Activated CD4-positive, alpha-beta T cell treated with anti-CD3 and anti-CD28 coated beads for 36 hours (primary cell): ENCODE measurements around the gene CPED1. TPM values are rescaled to one million over a fixed set of nuclear protein-coding genes. Genes with fewer than 3 reads are reported as not detected.
A peak's percentile ranks its signal among the peaks of the same experiment; 100 is the strongest.

Experiments used
- ATAC-seq: fragments of 200-7000 bp; cut with Tn5 transposase; one replicate; pipeline ENCODE4 v1.10.0; 2021; ENCODE audit warnings: mild to moderate bottlenecking, moderate library complexity
- CTCF ChIA-PET: fragments of 350-600 bp; sonication (Branson Sonifier 250); formaldehyde crosslinking; loops from one replicate; lab custom pipeline; 2021; ENCODE audit warnings: antibody characterized with exemption; lab: Charles Lee
- POLR2A ChIA-PET: fragments of 350-600 bp; sonication (Branson Sonifier 250); formaldehyde crosslinking; loops from one replicate; lab custom pipeline; 2021; ENCODE audit warnings: antibody characterized with exemption, inconsistent platforms; lab: Charles Lee
- DNase-seq: peaks from one replicate; pipeline ENCODE4 v3.0.0-alpha.2; 2020
- H3K27ac Mint-ChIP-seq: one replicate; pipeline ENCODE4 v1.8.0; 2021; ENCODE audit warnings: mixed read lengths
- H3K27me3 Mint-ChIP-seq: one replicate; pipeline ENCODE4 v1.8.0; 2021; ENCODE audit warnings: mixed read lengths
- H3K36me3 Mint-ChIP-seq: one replicate; pipeline ENCODE4 v1.8.0; 2021; ENCODE audit warnings: low read depth, mixed read lengths
- H3K4me1 Mint-ChIP-seq: one replicate; pipeline ENCODE4 v1.8.0; 2021; ENCODE audit warnings: mixed read lengths
- H3K4me3 Mint-ChIP-seq: one replicate; pipeline ENCODE4 v1.8.0; 2021; ENCODE audit warnings: mild to moderate bottlenecking, moderate library complexity, mixed read lengths
- H3K9me3 Mint-ChIP-seq: one replicate; pipeline ENCODE4 v1.8.0; 2021; ENCODE audit warnings: low read depth, mixed read lengths
- intact Hi-C, 2 experiments: fragments of 100-400 bp; cut with DNase I in 1 of 2; cut with micrococcal nuclease in 1 of 2; formaldehyde crosslinking; loops; one replicate each; pipeline versions ENCODE4 v1.14.2 to v1.15.1; 2022 to 2024; cut with DNase I, micrococcal nuclease
- total RNA-seq, 2 experiments: library from RNA; stranded (reverse); gene quantifications; one replicate each; pipeline ENCODE4 v1.2.3, GENCODE V29; 2021

CPED1 gene
- total RNA-seq, 2 experiments from 2014 or later, result not detected

DNA sequence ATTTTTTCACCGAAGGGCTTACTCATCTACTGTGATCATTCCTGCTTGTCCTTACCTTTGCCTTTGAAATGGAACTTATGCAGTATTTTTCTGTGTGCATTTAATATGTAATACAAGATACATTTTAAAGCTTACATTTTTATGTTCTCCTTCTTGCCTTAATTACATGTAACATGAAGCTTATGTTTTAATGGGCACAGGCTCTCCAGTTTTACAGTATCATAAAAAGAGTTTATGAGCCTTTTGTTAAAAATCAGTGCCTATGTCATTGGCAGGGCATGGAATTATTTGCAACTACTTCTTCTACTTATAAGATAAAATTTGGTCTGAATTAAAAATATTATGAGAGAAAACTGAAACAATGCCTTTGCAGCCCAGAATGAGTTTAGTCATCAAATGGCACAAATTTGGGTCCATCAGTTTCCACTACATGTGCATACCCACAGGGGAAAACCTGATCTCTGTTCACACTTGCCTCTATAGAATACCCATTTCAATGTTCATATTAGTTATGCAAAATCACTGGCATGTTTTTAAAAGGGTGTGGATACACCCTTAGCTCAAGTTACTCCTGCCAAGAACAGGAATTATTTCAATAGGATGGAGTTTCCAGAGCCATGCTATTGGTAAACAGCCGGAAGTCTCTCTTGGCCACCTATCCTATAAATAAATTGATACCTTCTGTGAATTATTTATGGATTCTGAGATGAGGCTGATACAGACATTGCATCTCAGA, 312.3 kb downstream of the CPED1 start:
- ATAC-seq (no peak), DNase-seq (no peak)
- Mint-ChIP-seq H3K4me1 (no peaks in the 10 kb centered on the region), H3K4me3 (no peak overlapping the region), H3K27ac (no peak overlapping the region), H3K36me3 (no peaks in the 10 kb centered on the region), H3K9me3 (no peaks in the 10 kb centered on the region), H3K27me3 (peaks cover 9% of the 10 kb centered on the region)
- ChIA-PET CTCF (interaction anchor here (0.6 kb wide), 1 partner anchor 1353 kb away, joined by 3 read pairs; no protein-coding TSS in a partner anchor), POLR2A (no interaction called here)
- intact Hi-C loops, result no loop called here

DNA sequence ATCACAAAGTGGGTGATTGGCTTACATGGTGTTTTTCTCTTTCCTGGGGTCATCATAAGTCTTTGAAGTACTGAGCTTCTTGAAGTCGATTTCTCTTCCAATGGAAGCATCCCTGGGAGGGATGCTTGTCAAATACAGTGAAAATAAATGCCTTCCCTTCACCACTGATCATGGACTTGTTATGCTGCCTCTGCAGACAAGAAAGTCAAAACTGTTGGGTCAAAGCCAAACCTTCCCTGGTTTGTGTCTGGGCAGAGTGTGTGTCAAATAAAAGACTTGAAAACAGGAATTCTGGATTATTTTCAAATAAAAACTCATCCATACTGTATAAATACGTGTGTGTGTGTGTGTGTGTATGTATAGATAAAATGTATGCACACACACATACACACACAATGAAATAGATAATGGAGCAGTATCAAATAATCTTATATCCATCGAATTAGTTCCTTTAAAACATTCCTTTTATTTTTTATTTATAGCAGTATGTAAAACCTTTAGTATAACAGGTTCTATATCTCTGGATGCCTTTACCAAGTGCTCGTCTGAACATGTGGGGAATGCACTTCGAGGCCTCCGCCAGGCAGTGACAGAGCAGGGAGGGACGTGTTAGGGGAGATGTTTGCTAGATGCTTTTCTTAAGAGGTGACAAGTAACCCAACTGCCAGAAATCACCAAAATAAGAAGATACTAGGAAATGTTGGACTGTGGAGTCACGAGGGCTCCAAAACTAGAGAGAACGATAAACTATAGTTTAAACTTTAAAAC, 313.1 kb downstream of the CPED1 start:
- no peak overlapping the region for H3K4me3 Mint-ChIP-seq
- H3K9me3 Mint-ChIP-seq, result no peaks in the 10 kb centered on the region
- H3K36me3 Mint-ChIP-seq, result no peaks in the 10 kb centered on the region
- H3K27ac Mint-ChIP-seq, result no peak overlapping the region
- ChIA-PET CTCF (interaction anchor here (0.6 kb wide), 1 partner anchor 1352 kb away, joined by 3 read pairs; no protein-coding TSS in a partner anchor), POLR2A (no interaction called here)
- no peak for ATAC-seq
- peaks cover 4% of the 10 kb centered on the region for H3K4me1 Mint-ChIP-seq
- peaks cover 13% of the 10 kb centered on the region for H3K27me3 Mint-ChIP-seq
- intact Hi-C loops, result no loop called here
- DNase-seq, result no peak

DNA sequence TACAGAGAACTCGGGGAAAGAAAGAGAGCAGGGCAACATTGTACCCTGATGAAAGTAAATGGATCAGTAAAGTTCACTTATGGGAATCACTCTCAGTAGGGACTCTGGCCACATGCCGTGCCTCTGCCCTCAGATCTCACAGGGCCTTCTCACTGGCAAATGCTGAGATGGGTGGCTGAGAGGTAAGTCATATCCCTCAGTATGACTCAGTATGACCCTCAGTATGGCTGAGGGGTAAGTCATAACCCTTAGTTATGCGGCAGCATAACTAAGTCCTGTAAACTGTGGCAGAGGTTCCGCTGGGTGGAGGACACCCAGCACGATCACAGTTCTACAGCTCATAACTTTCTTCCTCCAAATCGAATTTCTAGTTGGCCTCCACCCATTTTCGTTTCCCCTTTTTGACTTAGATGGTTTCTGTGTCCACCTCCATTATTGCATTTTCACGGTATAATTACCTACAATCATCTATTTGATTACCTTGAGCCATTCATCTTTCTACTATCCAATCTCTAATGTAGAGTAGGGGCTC, 313.8 kb downstream of the CPED1 start:
- Mint-ChIP-seq H3K4me1 (peaks cover 9% of the 10 kb centered on the region), H3K9me3 (no peaks in the 10 kb centered on the region), H3K27me3 (peaks cover 17% of the 10 kb centered on the region), H3K4me3 (no peak overlapping the region), H3K36me3 (no peaks in the 10 kb centered on the region), H3K27ac (no peak overlapping the region)
- intact Hi-C loops, result no loop called here
- CTCF ChIA-PET, result no interaction called here
- POLR2A ChIA-PET, result no interaction called here
- ATAC-seq (peak; percentile 61), DNase-seq (no peak)

DNA sequence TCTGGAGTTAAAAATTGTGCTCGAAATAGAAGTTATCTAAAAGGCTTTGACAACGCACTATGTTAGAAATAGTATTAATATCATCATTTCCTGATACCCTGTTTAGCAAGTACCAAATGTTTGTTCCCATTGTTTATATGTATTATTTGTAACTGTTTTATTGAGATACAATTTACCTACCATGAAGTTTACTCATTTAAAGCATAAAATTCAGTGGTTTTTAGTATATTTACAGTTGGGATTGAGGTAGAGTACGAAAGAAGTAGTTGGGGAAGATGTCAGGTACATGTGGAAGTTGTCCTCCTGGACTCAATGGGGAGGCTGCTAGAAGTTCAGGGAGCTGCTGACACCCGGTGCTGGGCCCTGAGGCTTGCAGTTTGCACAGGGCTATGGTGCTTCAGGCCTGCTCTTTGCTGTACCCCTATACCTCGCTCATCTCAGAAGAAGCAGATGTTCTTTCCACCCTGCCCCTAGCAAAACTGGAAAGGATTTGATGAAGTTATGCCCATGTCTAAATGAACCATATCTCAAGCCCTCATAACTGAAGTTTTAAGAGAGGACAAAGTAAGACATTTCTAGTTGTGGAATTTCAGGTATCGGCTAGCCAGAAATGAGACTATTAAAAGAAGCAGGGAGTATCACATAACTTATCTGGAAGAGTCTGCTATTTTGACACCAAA, 315.1 kb downstream of the CPED1 start:
- Mint-ChIP-seq H3K4me1 (peaks cover 10% of the 10 kb centered on the region), H3K9me3 (no peaks in the 10 kb centered on the region), H3K27ac (no peak overlapping the region), H3K27me3 (peaks cover 19% of the 10 kb centered on the region), H3K4me3 (no peak overlapping the region), H3K36me3 (no peaks in the 10 kb centered on the region)
- intact Hi-C loops, result no loop called here
- POLR2A ChIA-PET, result no interaction called here
- no peak for ATAC-seq
- DNase-seq, result no peak
- CTCF ChIA-PET, result no interaction called here

DNA sequence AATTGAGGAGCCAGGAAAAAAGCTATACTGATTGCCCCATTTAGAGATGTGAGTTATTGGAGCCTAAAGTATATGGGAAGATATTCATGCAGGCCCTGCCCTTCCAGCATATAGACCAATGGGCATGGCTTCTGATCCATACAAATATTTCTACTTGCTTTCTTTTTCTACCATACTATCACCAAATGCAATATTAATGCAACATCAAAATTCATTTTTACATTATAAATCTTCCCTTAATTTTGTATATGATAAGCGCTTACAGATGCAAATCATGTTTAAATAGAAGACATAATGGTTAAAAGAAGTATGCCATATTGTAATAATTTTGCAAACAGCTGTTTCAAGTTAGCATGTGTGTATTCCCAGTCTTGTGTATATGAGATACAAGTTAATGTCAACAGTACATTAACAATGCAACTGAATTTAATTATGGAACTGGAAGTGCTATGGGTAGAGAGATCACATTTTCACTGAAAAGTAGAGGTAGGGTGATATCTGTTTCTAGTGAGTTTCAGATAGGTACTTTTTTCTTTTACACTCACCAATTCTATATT, 315.7 kb downstream of the CPED1 start:
- ATAC-seq (no peak), DNase-seq (no peak)
- Mint-ChIP-seq H3K9me3 (no peaks in the 10 kb centered on the region), H3K4me3 (no peak overlapping the region), H3K4me1 (peaks cover 10% of the 10 kb centered on the region), H3K36me3 (no peaks in the 10 kb centered on the region), H3K27me3 (peaks cover 19% of the 10 kb centered on the region), H3K27ac (no peak overlapping the region)
- ChIA-PET CTCF (no interaction called here), POLR2A (no interaction called here)
- intact Hi-C loops, result no loop called here

DNA sequence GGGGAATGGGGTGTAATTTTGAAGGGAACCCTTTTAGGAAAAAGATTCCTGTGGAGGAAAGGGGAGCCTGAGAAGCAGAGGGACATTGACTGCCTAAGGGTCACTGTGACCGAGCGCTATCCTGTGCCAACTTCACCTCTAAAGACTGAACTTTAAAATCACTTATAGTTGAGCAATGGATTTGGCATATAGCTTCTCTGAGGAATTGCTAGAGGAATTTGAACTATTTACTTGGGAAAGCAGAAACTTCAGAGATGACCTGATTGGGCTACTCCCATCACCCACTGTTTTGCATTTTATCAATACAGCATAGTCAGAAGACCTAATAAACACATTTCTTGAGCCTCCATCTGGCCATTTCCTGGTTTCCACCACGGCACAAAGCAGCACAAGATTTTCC, 316.6 kb downstream of the CPED1 start:
- no peak for ATAC-seq
- intact Hi-C loops, result no loop called here
- Mint-ChIP-seq H3K4me3 (no peak overlapping the region), H3K36me3 (no peaks in the 10 kb centered on the region), H3K27me3 (peaks cover 19% of the 10 kb centered on the region), H3K27ac (no peak overlapping the region), H3K9me3 (no peaks in the 10 kb centered on the region), H3K4me1 (peaks cover 10% of the 10 kb centered on the region)
- CTCF ChIA-PET, result no interaction called here
- DNase-seq, result no peak
- POLR2A ChIA-PET, result interaction anchor here (0.6 kb wide), 1 partner anchor 644 kb away, joined by 3 read pairs; no protein-coding TSS in a partner anchor

DNA sequence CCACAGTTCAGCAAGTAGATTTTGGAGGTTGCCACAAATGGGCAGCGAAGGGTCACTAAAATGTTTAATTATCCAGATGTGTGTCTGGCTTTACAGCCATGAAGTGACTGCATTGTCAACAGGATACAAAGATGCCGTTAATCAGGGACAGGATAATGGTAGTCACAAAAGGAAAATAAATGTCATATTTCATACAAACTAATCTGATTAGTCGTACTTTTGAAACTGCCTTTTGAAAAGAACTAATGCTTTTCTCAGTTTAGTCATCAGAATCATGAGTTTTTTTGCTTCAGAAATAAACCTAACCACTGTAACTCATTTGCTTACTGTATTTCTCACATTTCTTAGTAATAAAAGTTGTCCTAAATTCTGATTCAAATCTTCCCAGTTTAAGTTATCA, 318.1 kb downstream of the CPED1 start:
- ChIA-PET CTCF (no interaction called here), POLR2A (no interaction called here)
- Mint-ChIP-seq H3K9me3 (no peaks in the 10 kb centered on the region), H3K27ac (no peak overlapping the region), H3K27me3 (peaks cover 20% of the 10 kb centered on the region), H3K4me3 (no peak overlapping the region), H3K4me1 (peaks cover 10% of the 10 kb centered on the region), H3K36me3 (no peaks in the 10 kb centered on the region)
- ATAC-seq, result peak; percentile 66
- intact Hi-C loops, result loop anchor here in 1 of 2 experiments (2.0 kb wide), 1 partner anchor 28 kb away; no protein-coding TSS in a partner anchor
- DNase-seq, result no peak

DNA sequence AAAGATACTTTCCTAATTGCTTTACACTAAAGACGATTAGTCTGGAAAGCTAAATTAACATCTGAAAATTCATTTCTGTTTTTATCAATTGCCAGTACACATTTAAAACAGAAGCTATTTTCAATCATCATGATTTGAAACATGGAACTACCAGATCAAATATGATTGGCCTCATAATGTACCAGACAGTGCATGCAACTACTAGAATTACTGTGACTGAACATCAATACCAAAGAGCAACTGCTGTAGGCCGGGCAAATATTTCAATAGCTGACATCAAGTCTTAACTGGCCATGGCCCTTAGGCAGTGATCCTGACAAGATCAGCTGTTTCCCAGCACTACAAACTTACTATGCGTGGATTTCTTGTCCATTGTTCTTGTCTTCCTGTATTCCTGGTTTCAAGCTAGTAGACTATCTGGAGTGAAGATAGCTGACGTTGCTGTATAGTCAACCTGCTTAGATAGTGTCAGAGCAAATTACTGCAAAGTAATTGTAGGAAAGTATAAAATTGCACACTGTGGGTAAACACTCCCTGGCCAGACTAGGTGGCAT, 318.6 kb downstream of the CPED1 start:
- POLR2A ChIA-PET, result no interaction called here
- Mint-ChIP-seq H3K27me3 (peaks cover 19% of the 10 kb centered on the region), H3K27ac (no peak overlapping the region), H3K4me1 (peaks cover 10% of the 10 kb centered on the region), H3K36me3 (no peaks in the 10 kb centered on the region), H3K9me3 (no peaks in the 10 kb centered on the region), H3K4me3 (no peak overlapping the region)
- DNase-seq (no peak), ATAC-seq (no peak)
- intact Hi-C loops, result loop anchor here in 1 of 2 experiments (2.0 kb wide), 1 partner anchor 28 kb away; no protein-coding TSS in a partner anchor
- CTCF ChIA-PET, result no interaction called here

DNA sequence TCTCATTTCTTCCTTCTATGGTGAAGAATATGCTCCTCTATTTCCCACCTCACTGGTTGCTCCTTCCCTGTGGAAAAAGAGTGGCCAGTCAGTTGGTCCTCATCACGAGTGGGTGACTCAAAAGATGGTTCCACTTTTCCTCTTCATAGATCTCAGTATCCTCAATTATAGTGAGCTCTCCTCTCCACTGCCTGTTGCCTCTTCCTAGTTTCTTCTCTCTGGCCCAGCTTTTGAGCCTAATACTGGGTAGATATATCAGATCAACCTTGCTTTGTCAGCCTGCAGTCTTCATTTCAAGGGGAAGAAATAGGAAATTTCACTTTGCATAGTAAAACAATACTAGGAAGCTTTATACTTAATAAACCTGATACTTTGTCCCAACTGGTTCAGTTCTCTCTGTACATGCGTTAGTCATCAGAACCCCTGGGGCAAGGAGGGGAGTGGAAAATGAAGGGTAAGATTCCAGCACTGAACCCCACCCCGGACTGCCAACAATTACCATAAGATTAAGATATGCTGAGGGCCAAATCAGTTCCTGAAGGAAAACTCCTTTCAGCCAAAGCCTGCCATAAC, 324.8 kb downstream of the CPED1 start:
- DNase-seq (no peak), ATAC-seq (no peak)
- H3K27me3 Mint-ChIP-seq, result peaks cover 7% of the 10 kb centered on the region
- H3K9me3 Mint-ChIP-seq, result no peaks in the 10 kb centered on the region
- no peaks in the 10 kb centered on the region for H3K36me3 Mint-ChIP-seq
- CTCF ChIA-PET, result interaction anchor here (0.8 to 1.0 kb wide), 2 partner anchors 20 to 33 kb away, joined by 3 read pairs; no protein-coding TSS in a partner anchor
- POLR2A ChIA-PET, result no interaction called here
- no peak overlapping the region for H3K4me3 Mint-ChIP-seq
- intact Hi-C loops, result no loop called here
- H3K27ac Mint-ChIP-seq, result no peak overlapping the region
- H3K4me1 Mint-ChIP-seq, result no peaks in the 10 kb centered on the region

DNA sequence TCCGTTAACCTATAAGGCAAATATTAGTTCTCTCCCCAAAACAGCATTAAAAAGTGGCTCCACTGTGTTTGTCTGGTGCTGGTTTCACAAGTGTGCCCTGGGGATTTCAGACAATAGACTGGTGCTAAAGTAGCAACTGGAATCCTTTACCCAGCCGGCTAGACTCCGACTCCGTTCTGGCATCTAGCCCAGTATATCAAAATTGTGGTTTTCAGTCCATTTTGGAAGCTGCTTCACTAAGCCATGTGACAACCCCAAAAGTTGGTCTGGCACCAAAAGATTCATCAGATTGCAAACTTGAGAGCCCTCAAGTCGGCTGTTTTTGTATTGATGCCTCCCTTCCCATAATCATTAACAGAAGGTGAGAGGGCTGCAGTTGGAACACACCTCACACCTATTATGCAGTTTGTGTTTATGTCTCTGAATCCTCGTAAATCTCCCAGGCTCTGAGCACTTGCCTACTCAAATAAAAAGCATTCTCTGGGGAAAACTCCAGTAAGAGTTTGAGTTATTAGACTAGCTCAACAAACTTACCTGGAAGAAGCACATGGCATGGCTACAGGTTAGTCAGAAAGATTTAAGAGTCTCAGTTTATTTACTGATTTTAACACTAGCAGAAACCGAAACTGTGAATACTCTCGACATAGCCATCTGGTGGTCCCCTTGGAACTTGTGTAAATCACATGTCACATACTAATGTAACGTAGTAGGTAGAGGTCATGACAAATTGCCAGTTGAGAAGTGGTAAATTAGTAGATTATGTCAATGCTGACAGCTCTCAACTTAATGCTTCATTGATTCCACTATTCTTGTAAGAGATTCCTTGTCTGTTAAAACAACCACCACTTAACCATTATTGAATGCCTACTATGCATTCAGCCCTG, 325.5 kb downstream of the CPED1 start:
- intact Hi-C loops, result no loop called here
- Mint-ChIP-seq H3K36me3 (no peaks in the 10 kb centered on the region), H3K27ac (no peak overlapping the region), H3K9me3 (no peaks in the 10 kb centered on the region), H3K4me3 (no peak overlapping the region), H3K4me1 (no peaks in the 10 kb centered on the region), H3K27me3 (peaks cover 7% of the 10 kb centered on the region)
- ChIA-PET CTCF (interaction anchor here (0.8 kb wide), 1 partner anchor 20 kb away, joined by 3 read pairs; no protein-coding TSS in a partner anchor), POLR2A (no interaction called here)
- DNase-seq, result no peak
- no peak for ATAC-seq
